ENCODE results near the gene GPR35. TPM values are rescaled to one million over a fixed set of nuclear protein-coding genes. Genes with fewer than 3 reads are reported as not detected.
A peak's percentile ranks its signal among the peaks of the same experiment; 100 is the strongest.

Gene GPR35, protein sequence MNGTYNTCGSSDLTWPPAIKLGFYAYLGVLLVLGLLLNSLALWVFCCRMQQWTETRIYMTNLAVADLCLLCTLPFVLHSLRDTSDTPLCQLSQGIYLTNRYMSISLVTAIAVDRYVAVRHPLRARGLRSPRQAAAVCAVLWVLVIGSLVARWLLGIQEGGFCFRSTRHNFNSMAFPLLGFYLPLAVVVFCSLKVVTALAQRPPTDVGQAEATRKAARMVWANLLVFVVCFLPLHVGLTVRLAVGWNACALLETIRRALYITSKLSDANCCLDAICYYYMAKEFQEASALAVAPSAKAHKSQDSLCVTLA
- total RNA-seq: 100 to 1,000 TPM in 3 of 4 donors, 10 to 100 TPM in 1; 91.1 to 244 (median 136) TPM

- no peaks in the 10 kb centered on the region for H3K27me3 ChIP-seq
- WGBS, 2 donors (ENCODE audit: low coverage in 1 of 2): 50% methylated on average over 23 of the region's 23 CpGs; no CpG with 5 or more reads in 1 of the 2 donors
- H3K27ac ChIP-seq: peak within 1 kb of the TSS in 3 of 4 donors; percentile 2 to 43 (median 21)
- H3K4me1 ChIP-seq: peaks cover 0 to 7% (median 0%) of the 10 kb centered on the region in 4 donors
- intact Hi-C loops (cut with DNase I; ENCODE audit: low total_unique reads): no loop called here
- no peak within 1 kb of the TSS for H3K4me3 ChIP-seq
- peak; percentile 58 for DNase-seq
- H3K36me3 ChIP-seq: peaks cover 0 to 2% (median 0%) of the 10 kb centered on the region in 4 donors
- H3K9me3 ChIP-seq: no peaks in the 10 kb centered on the region
- in situ Hi-C loops (cut with MboI; ENCODE audit: low pct_ligation_motif_present in 1 of 4, low pct_unique_long_range_greater_than_20kb in 1 of 4, low sequenced_read_pairs in 3 of 4): no loop called here
- TF ChIP-seq POLR2AphosphoS5 (IDR thresholded peaks at IDR 0.05) (peak in 1 of 3 donors; percentile 17), EP300 (IDR thresholded peaks at IDR 0.05; ENCODE audit: low read depth) (no peak)
Measured at GRCh38 chr2:240624950-240625621, at the start of gene GPR35. Gene GPR35, plus strand, starts transcription at chr2:240625480. Its CDS starts 4,473 bp downstream, at chr2:240629953.

- H3K36me3 ChIP-seq: peaks cover 0 to 23% (median 4%) of the 10 kb centered on the region in 4 donors
- H3K4me3 ChIP-seq: no peak overlapping the region
- in situ Hi-C loops (cut with MboI; ENCODE audit: low pct_ligation_motif_present in 1 of 4, low pct_unique_long_range_greater_than_20kb in 1 of 4, low sequenced_read_pairs in 3 of 4) (no loop called here), intact Hi-C loops (cut with DNase I; ENCODE audit: low total_unique reads) (no loop called here)
- WGBS, 2 donors (ENCODE audit: low coverage in 1 of 2): 91% methylated on average over 6 of the region's 6 CpGs; no CpG with 5 or more reads in 1 of the 2 donors
- TF ChIP-seq POLR2AphosphoS5 (IDR thresholded peaks at IDR 0.05) (no peak), EP300 (IDR thresholded peaks at IDR 0.05; ENCODE audit: low read depth) (no peak), POLR2A (IDR thresholded peaks at IDR 0.05) (no peak)
- TF ChIP-seq, protein P1, sequence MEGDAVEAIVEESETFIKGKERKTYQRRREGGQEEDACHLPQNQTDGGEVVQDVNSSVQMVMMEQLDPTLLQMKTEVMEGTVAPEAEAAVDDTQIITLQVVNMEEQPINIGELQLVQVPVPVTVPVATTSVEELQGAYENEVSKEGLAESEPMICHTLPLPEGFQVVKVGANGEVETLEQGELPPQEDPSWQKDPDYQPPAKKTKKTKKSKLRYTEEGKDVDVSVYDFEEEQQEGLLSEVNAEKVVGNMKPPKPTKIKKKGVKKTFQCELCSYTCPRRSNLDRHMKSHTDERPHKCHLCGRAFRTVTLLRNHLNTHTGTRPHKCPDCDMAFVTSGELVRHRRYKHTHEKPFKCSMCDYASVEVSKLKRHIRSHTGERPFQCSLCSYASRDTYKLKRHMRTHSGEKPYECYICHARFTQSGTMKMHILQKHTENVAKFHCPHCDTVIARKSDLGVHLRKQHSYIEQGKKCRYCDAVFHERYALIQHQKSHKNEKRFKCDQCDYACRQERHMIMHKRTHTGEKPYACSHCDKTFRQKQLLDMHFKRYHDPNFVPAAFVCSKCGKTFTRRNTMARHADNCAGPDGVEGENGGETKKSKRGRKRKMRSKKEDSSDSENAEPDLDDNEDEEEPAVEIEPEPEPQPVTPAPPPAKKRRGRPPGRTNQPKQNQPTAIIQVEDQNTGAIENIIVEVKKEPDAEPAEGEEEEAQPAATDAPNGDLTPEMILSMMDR (IDR thresholded peaks at IDR 0.05): no peak
- no peaks in the 10 kb centered on the region for H3K27me3 ChIP-seq
- DNase-seq: no peak
- H3K9me3 ChIP-seq: no peaks in the 10 kb centered on the region
- H3K4me1 ChIP-seq: peaks cover 8 to 20% (median 12%) of the 10 kb centered on the region in 4 donors
- H3K27ac ChIP-seq: no peak overlapping the region
Measured at GRCh38 chr2:240576036-240576435, 49.2 kb upstream of the GPR35 start.

- 95% methylated on average over 31 of the region's 32 CpGs; no CpG with 5 or more reads in 1 of the 2 donors for WGBS, 2 donors (ENCODE audit: low coverage in 1 of 2)
- in situ Hi-C loops (cut with MboI; ENCODE audit: low pct_ligation_motif_present in 1 of 4, low pct_unique_long_range_greater_than_20kb in 1 of 4, low sequenced_read_pairs in 3 of 4) (no loop called here), intact Hi-C loops (cut with DNase I; ENCODE audit: low total_unique reads) (no loop called here)
- H3K27ac ChIP-seq: no peak overlapping the region
- no peaks in the 10 kb centered on the region for H3K9me3 ChIP-seq
- H3K4me3 ChIP-seq: no peak overlapping the region
- H3K27me3 ChIP-seq: no peaks in the 10 kb centered on the region
- H3K36me3 ChIP-seq: peaks cover 0 to 23% (median 4%) of the 10 kb centered on the region in 4 donors
- peaks cover 8 to 18% (median 12%) of the 10 kb centered on the region in 4 donors for H3K4me1 ChIP-seq
- TF ChIP-seq, protein P1 (IDR thresholded peaks at IDR 0.05): no peak
- no peak for TF ChIP-seq POLR2A (IDR thresholded peaks at IDR 0.05)
- TF ChIP-seq POLR2AphosphoS5 (IDR thresholded peaks at IDR 0.05): no peak
- DNase-seq: no peak
Measured at GRCh38 chr2:240576436-240577205, 48.7 kb upstream of the GPR35 start.

GRCh38 chr2:240577281-240578109 is 47.8 kb upstream of the GPR35 start:
- no peak overlapping the region for H3K27ac ChIP-seq
- H3K9me3 ChIP-seq: no peaks in the 10 kb centered on the region
- 89% methylated on average over 26 of the region's 26 CpGs; no CpG with 5 or more reads in 1 of the 2 donors for WGBS, 2 donors (ENCODE audit: low coverage in 1 of 2)
- H3K4me3 ChIP-seq: no peak overlapping the region
- TF ChIP-seq, protein P1 (IDR thresholded peaks at IDR 0.05): no peak
- TF ChIP-seq EP300 (IDR thresholded peaks at IDR 0.05; ENCODE audit: low read depth) (no peak), POLR2AphosphoS5 (IDR thresholded peaks at IDR 0.05) (no peak), POLR2A (IDR thresholded peaks at IDR 0.05) (no peak)
- intact Hi-C loops (cut with DNase I; ENCODE audit: low total_unique reads): no loop called here
- H3K4me1 ChIP-seq: peaks cover 8 to 18% (median 12%) of the 10 kb centered on the region in 4 donors
- peaks cover 0 to 23% (median 4%) of the 10 kb centered on the region in 4 donors for H3K36me3 ChIP-seq
- H3K27me3 ChIP-seq: no peaks in the 10 kb centered on the region
- in situ Hi-C loops (cut with MboI; ENCODE audit: low pct_ligation_motif_present in 1 of 4, low pct_unique_long_range_greater_than_20kb in 1 of 4, low sequenced_read_pairs in 3 of 4): no loop called here
- no peak for DNase-seq
